Choroid plexus epithelial cell (primary cell): Measurements from ENCODE around the gene ADARB1.
A peak's percentile ranks its signal among the peaks of the same experiment; 100 is the strongest.

Source experiments
- DNase-seq: peaks from one replicate; pipeline ENCODE4 v3.0.0-alpha.2; 2010; ENCODE audit warnings: low read depth
- H3K4me3 ChIP-seq: 2 replicates; pipeline ENCODE4 v1.5.1; 2011; ENCODE audit warnings: low read depth, mild to moderate bottlenecking, control low read depth, low read length, moderate library complexity
- CTCF ChIP-seq: conservative IDR thresholded peaks from 2 replicates; pipeline ENCODE4 v1.5.1; 2011; ENCODE audit warnings: low read depth, mild to moderate bottlenecking, control low read depth, inconsistent platforms, low read length, moderate library complexity

ADARB1 gene

GRCh38 chr21:45248301-45248892 is 174.0 kb downstream of the ADARB1 start:
- TF ChIP-seq CTCF = no peak
- DNase-seq = no peak
- peak overlapping the region; percentile 61 for H3K4me3 ChIP-seq

- peak overlapping the region; percentile 61 for H3K4me3 ChIP-seq
- TF ChIP-seq CTCF = peak; percentile 42
- DNase-seq = peak; percentile 42
Observed at GRCh38 chr21:45248893-45249381, 174.6 kb downstream of the ADARB1 start.

GRCh38 chr21:45249626-45250025 is 175.2 kb downstream of the ADARB1 start:
- no peak for DNase-seq
- H3K4me3 ChIP-seq = no peak overlapping the region
- no peak for TF ChIP-seq CTCF

GRCh38 chr21:45250272-45250671 is 175.9 kb downstream of the ADARB1 start:
- no peak for DNase-seq
- no peak overlapping the region for H3K4me3 ChIP-seq
- no peak for TF ChIP-seq CTCF

- TF ChIP-seq CTCF = no peak
- DNase-seq = no peak
- no peak overlapping the region for H3K4me3 ChIP-seq
Observed at GRCh38 chr21:45250914-45251634, 176.7 kb downstream of the ADARB1 start.

GRCh38 chr21:45251635-45252447 is 177.5 kb downstream of the ADARB1 start:
- H3K4me3 ChIP-seq = no peak overlapping the region
- TF ChIP-seq CTCF = no peak
- DNase-seq = no peak
